HG03025 (cell line): Measurements from ENCODE around the gene CEP95.

Experiments
- ATAC-seq: cut with Tn5 transposase; IDR thresholded peaks from one replicate; pipeline ENCODE4 v1.9.1; 2021; ENCODE audit warnings: mild to moderate bottlenecking, moderate library complexity; ENCODE audit not compliant: unreplicated experiment, low FRiP score

The CEP95 gene

GRCh38 chr17:64508683-64509082, 1.9 kb downstream of the CEP95 start:
- ATAC-seq: no peak

DNA sequence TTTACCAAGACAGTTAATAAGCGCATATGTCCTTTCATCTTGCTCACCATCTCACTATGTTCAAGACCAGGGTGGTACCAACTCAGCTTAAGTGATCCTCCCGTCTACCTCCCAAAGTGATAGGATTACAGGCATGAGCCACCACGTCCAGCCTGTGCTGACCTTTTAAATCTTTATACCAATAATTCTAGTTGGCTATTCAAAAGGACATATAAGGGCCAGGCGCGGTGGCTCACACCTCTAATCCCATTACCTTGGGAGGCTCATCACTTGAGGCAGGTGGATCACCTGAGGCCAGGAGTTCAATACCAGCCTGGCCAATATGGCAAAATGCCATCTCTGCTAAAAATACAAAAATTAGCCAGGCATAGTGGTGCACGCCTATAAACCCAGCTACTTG, 2.4 kb downstream of the CEP95 start:
- ATAC-seq: no peak

DNA sequence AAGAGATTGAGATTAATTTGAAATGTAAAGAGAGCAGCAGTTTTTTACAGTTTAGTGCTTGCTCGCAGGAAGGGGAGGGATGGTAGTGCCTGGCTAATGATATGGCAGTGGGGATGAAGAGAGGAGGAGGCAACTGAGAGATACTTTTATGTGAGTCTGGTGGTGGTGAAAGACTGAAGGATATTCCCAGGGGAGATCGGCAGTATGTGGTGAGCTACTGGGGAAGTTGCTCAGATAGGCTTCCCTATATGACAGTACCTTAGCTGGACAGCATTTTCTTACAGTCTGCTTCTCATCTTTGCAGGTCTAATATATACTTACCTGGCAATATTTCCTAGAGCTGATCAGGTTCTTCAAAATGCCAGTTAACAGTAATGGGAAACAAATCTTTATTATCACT, 8.6 kb downstream of the CEP95 start:
- no peak for ATAC-seq

GRCh38 chr17:64515829-64516228, 9.1 kb downstream of the CEP95 start:
- no peak for ATAC-seq

DNA sequence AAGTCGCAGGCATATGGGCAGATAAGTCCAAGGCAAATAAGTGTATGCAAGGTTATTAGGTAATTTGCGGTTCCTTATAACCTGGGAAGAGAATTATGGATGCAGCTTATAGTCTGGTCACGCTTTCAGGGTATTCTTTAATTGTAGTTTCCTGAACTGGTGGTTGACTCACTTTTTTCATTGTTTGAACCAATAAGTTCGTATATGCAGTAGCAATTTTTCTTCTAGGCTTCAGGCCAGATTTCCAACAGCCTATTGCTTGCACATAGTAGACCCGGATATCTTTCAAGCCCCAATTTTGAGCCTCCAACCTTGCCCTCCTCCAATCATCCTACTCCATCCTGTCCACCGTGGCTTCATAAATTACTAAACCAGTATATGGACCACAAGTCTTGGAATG, 12.8 kb downstream of the CEP95 start:
- no peak for ATAC-seq

DNA sequence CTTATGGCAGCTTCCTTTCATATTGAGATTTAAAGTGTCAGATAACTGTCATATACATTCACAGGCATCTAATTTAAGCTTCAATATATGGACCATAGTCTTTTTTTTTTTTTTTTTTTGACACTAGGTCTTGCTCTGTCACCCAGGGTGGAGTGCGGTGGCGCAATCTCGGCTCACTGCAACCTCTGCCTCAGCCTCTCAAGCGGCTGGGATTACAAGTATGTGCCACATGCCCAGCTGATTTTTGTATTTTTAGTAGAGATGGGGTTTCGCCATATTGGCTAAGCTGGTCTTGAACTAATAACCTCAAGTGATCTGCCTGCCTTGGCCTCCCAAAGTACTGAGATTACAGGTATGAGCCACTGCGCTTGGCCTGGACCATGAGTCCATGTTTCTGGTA, 13.6 kb downstream of the CEP95 start:
- ATAC-seq: no peak

DNA sequence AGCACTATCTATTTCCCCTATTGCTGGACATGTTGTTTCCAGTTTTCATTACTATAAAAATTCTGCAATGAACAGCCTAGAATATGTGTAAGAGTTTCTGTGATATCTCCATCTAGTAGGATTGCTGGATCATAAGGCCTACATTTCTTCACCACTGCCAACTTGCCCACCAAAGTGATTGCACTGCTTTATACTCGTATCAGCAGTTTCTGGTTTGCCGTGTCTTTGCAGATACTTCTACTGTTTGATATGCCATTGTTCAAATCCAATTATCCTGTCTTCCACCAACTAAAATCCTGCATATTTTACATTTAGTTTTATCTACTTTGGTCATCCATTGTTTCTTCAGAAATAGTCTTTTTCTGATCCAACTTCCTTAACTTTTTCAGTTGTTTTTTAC, 21.1 kb downstream of the CEP95 start:
- no peak for ATAC-seq

GRCh38 chr17:64529221-64529620, 22.4 kb downstream of the CEP95 start:
- no peak for ATAC-seq

DNA sequence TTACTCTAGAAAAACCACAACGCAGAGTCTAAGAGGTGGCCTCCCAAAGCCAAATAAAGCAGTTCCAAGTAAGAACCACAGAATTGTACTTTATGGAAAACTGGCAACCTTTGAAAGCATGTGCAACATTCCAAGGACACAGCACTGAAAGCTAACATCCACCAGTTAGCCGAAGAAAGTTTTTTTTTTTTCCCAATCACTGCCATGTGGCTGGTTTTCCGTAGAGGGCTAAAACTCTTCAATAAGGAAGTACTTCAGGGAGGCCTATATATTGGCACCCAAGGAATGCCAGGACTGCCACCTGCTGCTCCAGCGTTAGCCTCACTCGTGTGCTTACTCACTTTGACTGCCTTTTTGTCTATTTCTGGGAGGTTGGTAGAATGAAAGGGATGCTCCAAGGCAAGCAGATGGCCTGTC, 25.2 kb downstream of the CEP95 start:
- no peak for ATAC-seq

DNA sequence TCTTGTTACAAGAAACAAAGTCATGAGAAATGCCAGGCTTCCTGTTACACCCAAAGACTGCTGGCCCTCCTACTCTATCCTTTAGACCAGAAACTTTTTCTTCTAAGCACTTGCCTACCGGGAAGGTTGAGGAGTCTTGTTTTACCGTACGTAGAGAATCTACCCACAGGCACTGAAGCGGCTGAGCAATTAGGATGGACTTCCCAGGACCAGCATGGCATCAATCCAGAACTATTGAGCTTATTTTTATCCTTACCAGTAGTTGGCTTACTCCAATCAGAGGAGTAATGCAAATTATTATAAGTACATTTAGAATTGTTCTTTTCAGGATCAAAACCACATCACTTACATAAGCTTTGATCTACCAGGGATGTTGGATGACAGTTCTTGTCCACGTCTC, 25.6 kb downstream of the CEP95 start:
- no peak for ATAC-seq

GRCh38 chr17:64533784-64534183, 27.0 kb downstream of the CEP95 start:
- no peak for ATAC-seq

- no peak for ATAC-seq
These were observed 27.4 kb downstream of the CEP95 start for GRCh38 chr17:64534187-64534586.

DNA sequence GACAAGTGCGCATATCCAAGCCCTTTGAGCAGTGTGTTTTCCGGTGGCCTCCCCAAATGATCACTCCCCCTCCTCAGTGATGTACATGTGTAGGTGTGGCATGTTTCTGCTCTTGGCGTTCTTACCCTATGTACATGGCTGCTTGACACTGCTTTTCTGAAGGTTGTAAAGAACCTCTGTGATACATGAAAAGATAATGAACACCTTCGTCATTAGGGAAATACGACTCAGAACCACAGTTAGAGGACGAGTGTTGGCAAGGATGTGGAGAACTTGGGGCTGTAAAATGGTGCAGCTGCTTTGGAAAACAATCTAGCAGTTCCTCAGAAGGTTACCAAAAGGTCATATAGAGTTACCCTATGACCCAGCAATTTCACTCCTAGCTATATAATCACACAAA, 28.6 kb downstream of the CEP95 start:
- ATAC-seq: no peak

GRCh38 chr17:64536913-64537312, 30.1 kb downstream of the CEP95 start:
- ATAC-seq: no peak

DNA sequence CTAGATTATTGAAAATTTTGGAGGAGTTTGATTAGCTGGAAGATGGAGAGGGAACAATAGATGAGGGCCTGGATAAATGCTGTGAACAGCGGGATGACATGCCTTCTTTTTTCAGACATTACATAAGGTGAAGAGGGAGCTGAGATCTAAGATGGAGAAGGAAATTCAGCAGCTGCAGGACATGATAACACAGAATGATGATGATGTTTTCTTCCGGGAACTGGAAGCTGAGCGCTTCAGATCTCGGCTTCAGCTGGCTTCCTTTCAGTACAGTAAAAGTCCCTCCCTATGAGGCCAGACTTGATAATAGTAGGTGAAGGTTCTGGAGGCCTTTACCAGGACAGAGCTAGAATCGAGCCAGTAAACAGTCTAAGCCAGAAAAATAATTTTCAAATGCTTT, 30.7 kb downstream of the CEP95 start:
- no peak for ATAC-seq

GRCh38 chr17:64538508-64539130, 31.8 kb downstream of the CEP95 start:
- ATAC-seq: no peak

- ATAC-seq: no peak
These were observed 33.5 kb downstream of the CEP95 start for GRCh38 chr17:64540118-64540776.

- ATAC-seq: no peak
These were observed 38.0 kb downstream of the CEP95 start for GRCh38 chr17:64544742-64545141.

GRCh38 chr17:64546716-64547115, 39.9 kb downstream of the CEP95 start:
- ATAC-seq: no peak

DNA sequence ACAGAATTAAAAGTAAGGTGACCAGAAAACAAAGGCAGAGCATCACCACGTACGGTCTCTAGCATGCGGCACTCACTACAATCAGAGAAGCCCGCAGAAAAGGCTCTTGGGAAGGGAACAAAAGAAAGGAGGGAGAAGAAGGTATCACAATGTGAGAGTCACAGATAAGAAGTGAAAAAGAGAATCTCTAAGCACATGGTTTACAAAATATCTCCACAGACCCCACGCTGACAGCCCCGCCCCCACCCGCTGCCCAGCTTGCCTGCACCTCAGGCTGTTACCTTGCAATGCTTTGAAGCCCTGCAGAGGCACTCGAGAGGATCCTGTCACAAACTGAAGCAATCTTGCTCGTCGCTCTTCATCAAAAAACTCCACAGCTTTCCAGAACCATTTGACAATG, 40.5 kb downstream of the CEP95 start:
- no peak for ATAC-seq

GRCh38 chr17:64551461-64551860, 44.7 kb downstream of the CEP95 start:
- no peak for ATAC-seq

DNA sequence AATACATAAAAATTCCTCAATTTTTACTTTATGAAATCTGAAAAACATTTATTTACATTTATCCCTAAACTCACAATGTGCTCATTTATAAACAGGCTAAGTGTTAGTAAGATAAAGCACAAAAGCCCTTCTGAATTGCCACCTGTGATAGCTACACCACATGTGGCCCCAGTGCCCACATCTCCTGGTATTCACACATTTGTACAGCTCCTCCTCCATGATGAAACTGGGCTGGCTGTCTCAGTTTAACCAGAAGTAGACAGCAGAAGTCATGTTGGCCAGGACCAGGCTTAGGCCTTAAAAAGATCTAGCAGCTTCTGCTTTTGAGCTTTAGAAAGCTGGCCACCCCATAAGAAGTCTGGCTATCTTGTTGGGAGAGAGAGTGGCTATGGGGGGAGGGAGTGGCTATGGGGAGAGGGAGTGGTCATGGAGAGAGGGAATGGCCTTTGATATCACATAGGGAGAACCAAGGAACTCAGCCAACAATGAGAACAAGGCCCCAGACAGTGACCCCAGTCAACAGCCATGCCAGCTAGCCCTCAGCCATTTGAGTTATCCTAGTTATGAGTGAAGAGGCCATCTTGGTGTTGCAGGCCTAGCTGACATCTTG, 47.4 kb downstream of the CEP95 start:
- ATAC-seq: no peak
